HuH-7.5 (cell line): ENCODE measurements around the gene FRZB.

ENCODE experiments used
- DNase-seq: peaks from one replicate; pipeline ENCODE4 v3.0.0; 2011; ENCODE audit warnings: low spot score

The FRZB gene

DNA sequence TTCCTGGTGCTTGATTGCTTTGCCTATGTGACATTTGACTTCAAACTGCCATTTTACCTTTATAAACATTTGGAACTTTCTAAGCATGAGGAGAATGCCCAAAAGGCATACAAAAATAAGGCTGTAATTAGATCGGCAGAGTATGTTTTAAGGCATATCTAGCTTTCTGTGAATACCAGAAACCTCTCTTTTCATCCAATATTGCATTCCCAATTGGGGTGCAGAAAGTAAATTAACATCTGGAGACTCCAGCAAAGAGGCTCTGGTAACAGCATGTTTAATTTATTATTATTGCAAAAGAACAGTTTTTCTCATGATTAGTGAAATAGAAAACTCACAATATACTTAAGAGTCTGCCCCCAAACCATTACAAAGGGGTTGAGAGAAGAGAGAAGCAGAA lies 32.1 kb downstream of the FRZB start:
- DNase-seq: no peak

DNA sequence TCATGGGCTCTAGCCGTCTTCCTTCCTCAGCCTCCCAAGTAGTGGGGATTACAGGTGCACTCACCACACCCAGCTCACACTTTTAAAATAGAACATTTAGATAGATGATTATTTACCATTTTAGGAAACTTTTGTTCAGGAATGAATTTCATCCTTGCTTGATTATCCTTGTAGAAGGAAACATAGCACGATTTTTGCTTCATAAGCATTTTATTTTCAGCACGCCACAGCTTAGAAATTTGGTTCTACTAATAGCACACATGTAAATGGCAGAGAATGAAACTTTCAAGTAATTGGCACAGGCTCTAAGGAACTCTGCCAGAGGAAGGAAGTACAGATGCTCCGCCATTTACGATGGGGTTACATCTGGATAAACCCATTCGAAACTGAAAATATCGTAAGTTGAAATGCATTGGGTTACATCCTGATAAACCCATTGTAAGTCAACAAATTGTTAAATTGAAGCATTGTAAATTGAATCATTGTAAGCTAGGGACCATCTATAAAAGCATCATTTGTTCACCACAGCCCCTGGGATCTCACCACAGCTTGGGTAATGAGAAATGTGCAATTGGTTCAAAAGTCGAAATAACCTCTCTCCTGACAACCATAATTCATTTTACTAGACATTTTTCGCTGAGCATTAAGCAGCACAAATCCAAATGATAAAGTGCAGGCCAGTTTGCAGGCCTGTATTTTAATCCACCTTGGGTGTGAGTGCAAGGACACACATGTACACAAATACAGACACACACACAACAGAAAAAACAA lies 33.2 kb downstream of the FRZB start:
- no peak for DNase-seq

DNA sequence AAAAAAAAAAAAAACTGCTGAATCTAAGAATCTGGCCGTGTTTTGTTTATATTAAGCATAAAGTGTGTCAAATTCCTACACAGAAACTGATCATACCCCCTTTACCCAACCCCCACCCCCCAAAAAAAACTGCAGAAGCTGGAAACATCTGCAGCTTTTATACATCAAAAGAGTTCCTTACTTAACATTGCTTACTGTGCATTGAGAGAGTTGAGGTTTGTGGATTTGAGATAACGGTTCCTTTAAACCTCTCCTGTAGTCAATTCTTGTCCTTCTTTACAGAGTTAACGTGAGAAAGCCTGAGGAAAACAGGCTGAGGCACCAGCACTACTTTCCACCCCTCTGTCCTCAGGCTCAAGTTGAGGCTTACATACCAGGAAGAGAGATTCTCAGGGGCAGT lies 34.5 kb downstream of the FRZB start:
- no peak for DNase-seq

DNA sequence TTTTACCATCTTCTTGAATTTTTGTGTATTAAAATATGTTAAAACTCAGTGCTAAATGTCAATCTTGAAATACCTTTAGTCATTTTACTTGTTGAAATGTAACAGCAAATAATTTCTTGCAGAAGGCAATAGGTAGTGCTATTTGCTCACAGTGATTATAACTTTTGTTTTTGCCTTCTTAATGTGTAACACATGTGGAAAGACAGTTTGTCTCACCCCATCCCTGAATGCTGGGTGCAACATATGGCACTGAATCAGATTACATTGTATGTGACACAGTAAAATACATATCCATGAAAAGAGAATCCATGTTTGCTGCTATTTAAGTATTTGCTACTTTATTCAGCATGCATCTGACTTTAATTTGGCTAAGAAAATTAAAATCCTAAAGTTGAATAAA lies 35.3 kb downstream of the FRZB start:
- no peak for DNase-seq

DNA sequence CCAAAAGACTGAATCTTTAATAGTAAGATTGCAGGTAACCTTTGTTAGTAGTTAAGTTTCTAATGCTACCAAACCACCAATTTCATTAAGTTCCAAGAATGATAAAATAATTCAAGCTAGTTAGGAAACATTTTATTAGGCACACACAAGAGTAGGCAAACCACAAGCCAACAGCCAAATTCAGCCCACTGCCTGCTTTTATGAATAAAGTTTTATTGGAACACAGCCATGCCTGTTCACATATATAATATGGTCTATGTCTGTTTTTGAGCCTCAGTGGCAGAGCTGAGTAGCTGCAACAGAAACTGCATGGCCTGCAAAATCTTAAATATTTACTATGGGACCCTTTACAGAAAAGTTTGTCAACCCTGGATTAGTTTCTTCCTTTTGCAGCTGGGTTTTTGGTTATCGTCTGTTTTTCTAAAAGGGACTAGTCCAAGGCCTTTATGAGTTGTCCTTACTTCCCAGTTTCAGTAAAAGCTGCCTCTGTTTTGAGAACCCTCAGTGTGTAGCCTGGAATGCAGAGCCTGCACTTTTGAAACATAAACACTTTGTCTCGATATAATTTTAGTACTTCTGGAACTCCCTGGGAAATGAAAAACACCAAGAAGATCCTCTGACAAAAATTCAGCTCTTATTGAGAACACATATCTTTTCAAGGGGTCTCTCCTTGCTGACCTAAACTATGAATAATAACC lies 39.1 kb downstream of the FRZB start:
- no peak for DNase-seq

DNA sequence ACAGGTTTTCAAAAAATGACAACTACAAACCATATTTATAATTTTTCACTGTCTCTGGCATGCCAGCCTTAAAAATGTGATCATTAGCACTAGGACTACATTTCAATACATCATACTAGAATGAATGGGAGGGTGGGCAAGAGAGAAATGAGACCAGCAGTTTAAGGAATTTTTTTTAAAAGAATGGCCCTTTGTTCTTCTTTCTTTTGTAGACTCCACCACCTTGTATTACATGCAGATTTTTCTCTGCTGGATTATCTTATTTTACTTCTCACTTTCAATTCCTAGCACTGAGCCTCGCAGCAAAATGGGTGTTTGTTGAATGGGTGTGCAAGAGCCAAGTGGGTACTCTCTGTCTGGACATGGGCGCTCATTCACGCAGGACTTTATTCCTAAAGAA lies 39.9 kb downstream of the FRZB start:
- no peak for DNase-seq

GRCh38 chr2:182826064-182826463 lies 40.4 kb downstream of the FRZB start:
- DNase-seq: no peak

- DNase-seq: no peak
Observed at GRCh38 chr2:182824767-182825158, 41.7 kb downstream of the FRZB start.

DNA sequence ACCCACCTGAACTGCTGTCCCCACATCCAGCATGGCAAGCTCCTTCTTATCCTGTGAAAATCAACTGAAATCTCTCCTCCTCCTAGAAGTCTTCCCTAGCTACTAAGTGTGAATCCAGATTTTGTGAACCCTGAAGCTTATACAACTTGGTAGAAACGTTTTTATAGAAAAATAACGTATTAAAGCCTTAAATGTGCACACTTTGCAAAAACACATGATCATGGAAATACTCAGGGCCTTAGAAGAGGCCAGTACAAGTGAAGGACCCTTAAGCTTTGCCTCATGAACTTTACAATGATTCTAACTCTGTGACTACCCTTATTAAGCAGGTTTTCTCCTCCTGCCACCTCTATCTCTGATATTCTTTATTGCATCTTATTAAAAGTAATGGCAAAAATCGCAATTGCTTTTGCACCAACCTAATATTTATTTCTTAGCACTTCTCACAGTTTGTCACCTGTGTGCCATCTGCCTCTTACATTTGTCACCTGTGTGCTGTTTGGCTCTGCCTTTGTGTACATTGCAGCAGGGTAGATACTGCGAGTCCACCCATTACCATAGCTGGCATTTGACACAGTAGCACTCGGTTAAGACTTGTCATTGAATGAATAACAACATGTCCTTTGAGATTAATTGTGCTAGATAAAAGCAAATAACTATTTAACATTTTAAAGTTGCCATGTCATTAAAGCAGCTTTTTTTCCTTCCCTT lies 42.2 kb downstream of the FRZB start:
- no peak for DNase-seq

DNA sequence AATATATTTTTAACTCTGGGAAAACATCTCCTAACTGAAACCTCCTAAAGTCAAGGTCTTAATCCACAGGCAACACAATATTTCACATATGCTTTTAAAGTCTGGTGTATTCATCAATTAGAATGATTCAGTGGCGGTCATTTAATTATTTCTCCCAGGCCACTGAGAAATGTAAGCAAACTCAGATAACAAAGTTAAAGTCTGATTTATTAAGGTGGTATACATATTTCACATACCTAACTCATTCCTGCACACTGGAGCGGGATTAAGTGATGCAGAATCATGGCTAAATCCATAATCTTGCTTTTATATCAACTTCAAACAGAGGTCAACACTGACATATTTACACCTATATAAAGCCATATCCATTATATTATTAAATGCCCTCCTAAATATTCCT lies 43.7 kb downstream of the FRZB start:
- DNase-seq: no peak

DNA sequence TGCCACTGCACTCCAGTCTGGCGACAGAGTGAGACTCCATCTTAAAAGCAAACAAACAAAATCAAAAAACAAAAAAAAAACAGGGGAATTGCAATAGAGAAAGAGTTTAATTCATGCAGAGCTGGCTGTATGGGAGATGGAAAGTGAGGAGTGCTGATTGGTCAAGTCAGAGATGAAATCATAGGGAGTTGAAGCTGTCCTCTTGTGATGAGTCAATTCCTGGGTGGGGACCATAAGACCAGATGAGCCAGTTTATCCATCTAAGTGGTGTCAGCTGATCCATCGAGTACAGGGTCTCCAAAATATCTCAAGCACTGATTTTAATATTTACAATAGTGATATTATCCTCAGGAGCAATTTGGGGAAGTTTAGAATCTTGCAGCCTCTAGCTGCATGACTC lies 45.3 kb downstream of the FRZB start:
- DNase-seq: no peak

- DNase-seq: no peak
Observed at GRCh38 chr2:182819412-182819811, 47.0 kb downstream of the FRZB start.

DNA sequence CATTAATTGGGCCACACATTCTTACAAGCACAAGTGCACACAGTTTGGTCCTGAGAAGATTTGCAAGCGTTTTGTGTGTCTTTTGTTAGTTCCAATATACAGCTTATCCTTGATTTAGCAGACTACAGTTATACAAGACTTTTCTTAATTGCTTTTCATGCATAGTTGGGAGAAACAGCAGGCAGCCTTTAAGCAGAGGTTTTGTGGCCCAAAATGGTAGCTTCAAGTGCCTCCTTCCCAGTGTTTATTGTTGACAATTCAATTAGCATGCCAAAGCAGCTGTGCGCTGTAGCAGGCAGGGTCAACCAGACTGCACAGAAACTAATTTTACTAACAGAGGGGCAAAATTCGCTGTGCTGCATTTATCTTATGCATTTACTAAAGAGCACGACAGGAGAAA lies 47.5 kb downstream of the FRZB start:
- DNase-seq: no peak

DNA sequence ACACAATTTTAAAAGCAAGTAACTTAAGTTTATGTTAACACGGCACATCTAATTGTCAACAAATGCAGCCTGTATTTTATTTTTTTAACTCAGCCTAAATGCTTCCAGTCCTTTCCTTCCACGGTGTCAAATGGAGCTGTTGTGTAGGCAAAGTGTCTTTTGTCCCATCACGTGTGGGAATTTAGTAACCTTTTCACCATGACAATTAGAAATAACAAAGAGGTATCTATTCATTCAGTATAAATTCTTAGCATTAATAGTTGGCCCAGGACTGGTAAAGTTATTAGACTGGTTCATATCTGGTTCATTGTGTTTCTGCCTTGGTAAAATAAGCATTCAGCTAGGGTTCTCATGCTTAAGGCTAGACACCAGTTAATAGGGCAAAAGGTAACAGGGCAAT lies 47.9 kb downstream of the FRZB start:
- DNase-seq: no peak

DNA sequence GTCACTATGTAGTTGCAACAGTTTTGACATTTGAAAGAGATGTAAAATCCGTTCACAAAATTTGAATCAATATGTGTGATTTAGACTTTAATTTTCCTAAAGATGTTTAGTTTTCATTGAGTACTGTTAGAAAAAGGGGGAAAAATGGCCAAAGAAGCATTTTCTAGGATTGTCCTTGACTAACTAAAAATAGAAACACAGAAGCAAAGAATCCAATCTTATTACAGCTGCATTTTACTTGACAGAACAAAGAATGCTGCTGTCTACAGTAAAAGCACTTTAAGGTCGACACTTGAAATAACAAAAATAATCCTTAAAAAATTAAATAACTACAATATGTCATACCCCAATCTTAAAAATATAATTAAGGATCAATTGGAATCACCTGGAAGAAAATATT lies 48.9 kb downstream of the FRZB start:
- no peak for DNase-seq

- DNase-seq: no peak
Observed at GRCh38 chr2:182816866-182817265, 49.6 kb downstream of the FRZB start.

GRCh38 chr2:182814804-182815203 lies 51.6 kb downstream of the FRZB start:
- DNase-seq: no peak

- DNase-seq: no peak
Observed at GRCh38 chr2:182814380-182814779, 52.1 kb downstream of the FRZB start.

DNA sequence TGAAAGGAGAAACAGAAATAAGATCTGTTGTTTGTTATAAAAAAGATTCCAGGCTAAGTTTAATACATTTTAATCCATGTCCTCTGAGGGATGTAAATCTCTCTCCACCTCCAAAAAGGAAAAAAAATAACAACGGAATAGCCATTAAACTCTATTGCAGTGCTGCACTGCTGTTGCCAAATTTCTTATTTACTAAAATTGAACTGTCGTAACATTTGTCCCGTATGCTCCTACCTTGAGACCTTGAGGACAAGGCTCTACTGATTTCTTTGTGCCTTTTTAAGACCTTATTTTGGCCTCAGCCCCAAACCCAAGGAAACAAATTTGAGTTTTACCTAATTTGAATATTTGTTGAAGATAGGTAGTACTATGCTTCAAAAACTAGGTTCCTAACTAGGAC lies 56.4 kb downstream of the FRZB start:
- DNase-seq: no peak

- DNase-seq: no peak
Observed at GRCh38 chr2:182807319-182807718, 59.1 kb downstream of the FRZB start.

- DNase-seq: no peak
Observed at GRCh38 chr2:182804128-182804527, 62.3 kb downstream of the FRZB start.

DNA sequence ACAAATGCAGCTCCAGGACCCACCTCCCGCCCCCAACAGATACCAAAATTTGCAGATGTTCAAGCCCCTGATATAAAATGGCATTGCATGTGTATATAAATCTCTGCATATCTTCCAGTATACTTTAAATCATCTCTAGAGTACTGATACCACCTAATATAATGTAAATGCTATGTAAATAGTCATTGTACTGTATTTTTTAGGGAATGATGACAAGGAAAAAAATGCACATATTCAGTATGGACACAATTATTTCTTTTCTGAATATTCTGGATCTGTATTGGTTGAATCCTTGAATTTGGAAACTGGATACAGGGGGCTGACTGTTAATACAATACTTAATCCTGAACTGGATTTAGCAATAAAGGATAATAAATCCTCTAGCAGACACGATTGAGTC lies 67.7 kb downstream of the FRZB start:
- no peak for DNase-seq

GRCh38 chr2:182792441-182792840 lies 74.0 kb downstream of the FRZB start:
- DNase-seq: no peak
